Measurements from ENCODE around the gene CNN3. TPM values are rescaled to one million over a fixed set of nuclear protein-coding genes. Genes with fewer than 3 reads are reported as not detected.

Gene CNN3
- total and polyA plus RNA-seq, 4 donors, result 43.9 to 87.4 (median 69.6) TPM

- TF ChIP-seq, protein P1, sequence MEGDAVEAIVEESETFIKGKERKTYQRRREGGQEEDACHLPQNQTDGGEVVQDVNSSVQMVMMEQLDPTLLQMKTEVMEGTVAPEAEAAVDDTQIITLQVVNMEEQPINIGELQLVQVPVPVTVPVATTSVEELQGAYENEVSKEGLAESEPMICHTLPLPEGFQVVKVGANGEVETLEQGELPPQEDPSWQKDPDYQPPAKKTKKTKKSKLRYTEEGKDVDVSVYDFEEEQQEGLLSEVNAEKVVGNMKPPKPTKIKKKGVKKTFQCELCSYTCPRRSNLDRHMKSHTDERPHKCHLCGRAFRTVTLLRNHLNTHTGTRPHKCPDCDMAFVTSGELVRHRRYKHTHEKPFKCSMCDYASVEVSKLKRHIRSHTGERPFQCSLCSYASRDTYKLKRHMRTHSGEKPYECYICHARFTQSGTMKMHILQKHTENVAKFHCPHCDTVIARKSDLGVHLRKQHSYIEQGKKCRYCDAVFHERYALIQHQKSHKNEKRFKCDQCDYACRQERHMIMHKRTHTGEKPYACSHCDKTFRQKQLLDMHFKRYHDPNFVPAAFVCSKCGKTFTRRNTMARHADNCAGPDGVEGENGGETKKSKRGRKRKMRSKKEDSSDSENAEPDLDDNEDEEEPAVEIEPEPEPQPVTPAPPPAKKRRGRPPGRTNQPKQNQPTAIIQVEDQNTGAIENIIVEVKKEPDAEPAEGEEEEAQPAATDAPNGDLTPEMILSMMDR (IDR thresholded peaks at IDR 0.05; ENCODE audit: low read depth, low read length, missing input control), result no peak
- TF ChIP-seq NR2F2 (IDR thresholded peaks at IDR 0.05), result no peak
Measured at GRCh38 chr1:94871031-94871430, 55.9 kb downstream of the CNN3 start (continued).

DNA sequence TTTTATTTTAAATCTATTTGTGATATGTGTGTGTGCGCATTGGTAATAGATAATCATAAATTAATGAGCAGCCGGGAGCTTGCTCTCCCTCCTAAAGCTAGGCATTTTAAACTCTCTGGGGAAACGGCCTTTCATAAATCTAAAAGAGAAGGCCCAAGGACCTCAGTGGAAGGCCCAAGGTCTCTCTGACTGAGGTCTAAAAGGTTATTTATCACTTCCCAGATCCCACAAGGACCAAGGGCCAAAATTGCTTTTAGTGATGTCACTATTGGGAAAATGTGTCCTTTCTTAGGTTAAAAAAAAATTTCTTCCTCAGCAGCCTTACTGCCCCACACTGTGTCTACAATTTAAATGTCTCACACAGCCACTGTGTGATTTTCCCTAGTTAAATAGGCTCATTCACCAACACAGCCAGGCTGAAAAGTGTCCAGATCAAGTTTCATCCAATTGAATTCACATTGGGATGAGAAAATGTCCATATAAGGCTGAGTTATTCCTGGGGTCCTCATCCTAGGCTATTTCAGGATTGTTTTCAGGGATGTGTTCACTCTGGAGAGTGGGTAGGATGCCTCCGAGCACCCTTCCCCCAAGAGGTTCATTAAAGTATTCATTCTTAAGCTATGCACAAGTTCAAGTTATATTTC is 60.6 kb downstream of the CNN3 start:
- peaks cover 0 to 3% (median 0%) of the 10 kb centered on the region in 4 donors for H3K36me3 ChIP-seq (ENCODE audit: control insufficient read depth in 4 of 4, insufficient read depth in 3 of 4, low read depth in 1 of 4, low read length in 3 of 4)
- TF ChIP-seq HNF4G (IDR thresholded peaks at IDR 0.05) (no peak), YY1 (IDR thresholded peaks at IDR 0.05) (no peak), RAD21 (IDR thresholded peaks at IDR 0.05) (no peak), GABPA (IDR thresholded peaks at IDR 0.05 in 1 of 2, conservative IDR thresholded peaks at IDR 0.05 in 1 of 2) (no peak), EGR1 (IDR thresholded peaks at IDR 0.05; ENCODE audit: low read depth in 2 of 2) (no peak), HNF4A (conservative IDR thresholded peaks at IDR 0.05) (no peak), SP1 (IDR thresholded peaks at IDR 0.05) (no peak), RXRA (IDR thresholded peaks at IDR 0.05) (no peak), MAX (IDR thresholded peaks at IDR 0.05) (no peak), FOXA2 (IDR thresholded peaks at IDR 0.05) (no peak), FOXA1 (IDR thresholded peaks at IDR 0.05) (no peak), TAF1 (conservative IDR thresholded peaks at IDR 0.05) (no peak), JUND (IDR thresholded peaks at IDR 0.05) (no peak), NR2F2 (IDR thresholded peaks at IDR 0.05) (no peak)
- TF ChIP-seq, protein P2, sequence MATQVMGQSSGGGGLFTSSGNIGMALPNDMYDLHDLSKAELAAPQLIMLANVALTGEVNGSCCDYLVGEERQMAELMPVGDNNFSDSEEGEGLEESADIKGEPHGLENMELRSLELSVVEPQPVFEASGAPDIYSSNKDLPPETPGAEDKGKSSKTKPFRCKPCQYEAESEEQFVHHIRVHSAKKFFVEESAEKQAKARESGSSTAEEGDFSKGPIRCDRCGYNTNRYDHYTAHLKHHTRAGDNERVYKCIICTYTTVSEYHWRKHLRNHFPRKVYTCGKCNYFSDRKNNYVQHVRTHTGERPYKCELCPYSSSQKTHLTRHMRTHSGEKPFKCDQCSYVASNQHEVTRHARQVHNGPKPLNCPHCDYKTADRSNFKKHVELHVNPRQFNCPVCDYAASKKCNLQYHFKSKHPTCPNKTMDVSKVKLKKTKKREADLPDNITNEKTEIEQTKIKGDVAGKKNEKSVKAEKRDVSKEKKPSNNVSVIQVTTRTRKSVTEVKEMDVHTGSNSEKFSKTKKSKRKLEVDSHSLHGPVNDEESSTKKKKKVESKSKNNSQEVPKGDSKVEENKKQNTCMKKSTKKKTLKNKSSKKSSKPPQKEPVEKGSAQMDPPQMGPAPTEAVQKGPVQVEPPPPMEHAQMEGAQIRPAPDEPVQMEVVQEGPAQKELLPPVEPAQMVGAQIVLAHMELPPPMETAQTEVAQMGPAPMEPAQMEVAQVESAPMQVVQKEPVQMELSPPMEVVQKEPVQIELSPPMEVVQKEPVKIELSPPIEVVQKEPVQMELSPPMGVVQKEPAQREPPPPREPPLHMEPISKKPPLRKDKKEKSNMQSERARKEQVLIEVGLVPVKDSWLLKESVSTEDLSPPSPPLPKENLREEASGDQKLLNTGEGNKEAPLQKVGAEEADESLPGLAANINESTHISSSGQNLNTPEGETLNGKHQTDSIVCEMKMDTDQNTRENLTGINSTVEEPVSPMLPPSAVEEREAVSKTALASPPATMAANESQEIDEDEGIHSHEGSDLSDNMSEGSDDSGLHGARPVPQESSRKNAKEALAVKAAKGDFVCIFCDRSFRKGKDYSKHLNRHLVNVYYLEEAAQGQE (IDR thresholded peaks at IDR 0.05), result no peak
- TF ChIP-seq, protein P3, sequence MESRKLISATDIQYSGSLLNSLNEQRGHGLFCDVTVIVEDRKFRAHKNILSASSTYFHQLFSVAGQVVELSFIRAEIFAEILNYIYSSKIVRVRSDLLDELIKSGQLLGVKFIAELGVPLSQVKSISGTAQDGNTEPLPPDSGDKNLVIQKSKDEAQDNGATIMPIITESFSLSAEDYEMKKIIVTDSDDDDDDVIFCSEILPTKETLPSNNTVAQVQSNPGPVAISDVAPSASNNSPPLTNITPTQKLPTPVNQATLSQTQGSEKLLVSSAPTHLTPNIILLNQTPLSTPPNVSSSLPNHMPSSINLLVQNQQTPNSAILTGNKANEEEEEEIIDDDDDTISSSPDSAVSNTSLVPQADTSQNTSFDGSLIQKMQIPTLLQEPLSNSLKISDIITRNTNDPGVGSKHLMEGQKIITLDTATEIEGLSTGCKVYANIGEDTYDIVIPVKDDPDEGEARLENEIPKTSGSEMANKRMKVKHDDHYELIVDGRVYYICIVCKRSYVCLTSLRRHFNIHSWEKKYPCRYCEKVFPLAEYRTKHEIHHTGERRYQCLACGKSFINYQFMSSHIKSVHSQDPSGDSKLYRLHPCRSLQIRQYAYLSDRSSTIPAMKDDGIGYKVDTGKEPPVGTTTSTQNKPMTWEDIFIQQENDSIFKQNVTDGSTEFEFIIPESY (IDR thresholded peaks at IDR 0.05), result no peak
- TF ChIP-seq, protein P4, sequence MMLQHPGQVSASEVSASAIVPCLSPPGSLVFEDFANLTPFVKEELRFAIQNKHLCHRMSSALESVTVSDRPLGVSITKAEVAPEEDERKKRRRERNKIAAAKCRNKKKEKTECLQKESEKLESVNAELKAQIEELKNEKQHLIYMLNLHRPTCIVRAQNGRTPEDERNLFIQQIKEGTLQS (IDR thresholded peaks at IDR 0.05), result no peak
- TF ChIP-seq, protein P1 (IDR thresholded peaks at IDR 0.05; ENCODE audit: low read depth, low read length, missing input control), result no peak
- H3K27ac ChIP-seq (ENCODE audit: low read depth in 1 of 2, low read length in 2 of 2), result no peak overlapping the region
- H3K27me3 ChIP-seq (ENCODE audit: control insufficient read depth in 4 of 4, insufficient read depth in 4 of 4, low read length in 3 of 4), result no peaks in the 10 kb centered on the region
- no peak overlapping the region for H3K4me3 ChIP-seq (ENCODE audit: low read depth in 1 of 3, low read length in 3 of 3)
- no peak for DNase-seq (ENCODE audit: low spot score)
- H3K4me1 ChIP-seq (ENCODE audit: control insufficient read depth in 4 of 4, insufficient read depth in 4 of 4, low read length in 3 of 4), result no peaks in the 10 kb centered on the region
- 87% methylated on average over 4 of the region's 4 CpGs for WGBS
- no peak overlapping the region for H3K9ac ChIP-seq (ENCODE audit: low read depth in 1 of 2, low read length in 2 of 2)
- no peaks in the 10 kb centered on the region for H3K9me3 ChIP-seq (ENCODE audit: control insufficient read depth in 4 of 4, low read length in 3 of 4)

All from liver (tissue), 9 donors.